Activated naive CD8-positive, alpha-beta T cell treated with anti-CD3 and anti-CD28 coated beads, Interleukin-2, amount 10 ng/mL, durations not matched to agents 7 days and 5 days (primary cell): ENCODE results near the gene KIR3DL1. TPM values are rescaled to one million over a fixed set of nuclear protein-coding genes. Genes with fewer than 3 reads are reported as not detected.

Source experiments
- total RNA-seq, 2 experiments: library from RNA; stranded (reverse); gene quantifications; one replicate each; pipeline ENCODE4 v1.2.3, GENCODE V29; 2021

Gene KIR3DL1
- total RNA-seq, 2 experiments from 2014 or later: 0.23 TPM; not detected in 1

Other genes with a start within 250 kb of the KIR3DL1 start
- gene LILRA2, start 242.7 kb upstream of the KIR3DL1 start, total RNA-seq: under 1 TPM in 1 of 2 experiments, not detected in 1; 0.65 TPM
- gene LILRA1, start 222.8 kb upstream of the KIR3DL1 start, total RNA-seq: not detected
- gene LILRB1, start 186.0 kb upstream of the KIR3DL1 start, total RNA-seq: 1 to 10 TPM; 1.8 to 2.3 TPM
- gene LILRB4, start 153.5 kb upstream of the KIR3DL1 start, total RNA-seq: 1 to 10 TPM; 1.7 to 2.5 TPM
- gene KIR3DL3, start 92.0 kb upstream of the KIR3DL1 start, total RNA-seq: not detected
- gene KIR2DL3, start 78.0 kb upstream of the KIR3DL1 start, total RNA-seq: under 1 TPM in 1 of 2 experiments, not detected in 1; 0.20 TPM
- not detected for gene KIR2DL1, start 46.7 kb upstream of the KIR3DL1 start, total RNA-seq
- gene KIR2DL4, start 12.9 kb upstream of the KIR3DL1 start, total RNA-seq: not detected
- gene KIR2DS4, start 16.2 kb downstream of the KIR3DL1 start, total RNA-seq: under 1 TPM in 1 of 2 experiments, not detected in 1; 0.17 TPM
- gene KIR3DL2, start 34.0 kb downstream of the KIR3DL1 start, total RNA-seq: under 1 TPM; 0.23 to 0.36 TPM
- gene FCAR, start 57.8 kb downstream of the KIR3DL1 start, total RNA-seq: under 1 TPM in 1 of 2 experiments, not detected in 1; 0.19 TPM
- gene NCR1, start 89.7 kb downstream of the KIR3DL1 start, total RNA-seq: under 1 TPM; 0.34 to 0.50 TPM
- not detected for gene NLRP7, start 131.1 kb downstream of the KIR3DL1 start, total RNA-seq
- gene NLRP2, start 149.9 kb downstream of the KIR3DL1 start, total RNA-seq: 10 to 100 TPM; 39.3 to 47.7 TPM
- gene GP6, start 221.8 kb downstream of the KIR3DL1 start, total RNA-seq: under 1 TPM in 1 of 2 experiments, not detected in 1; 0.25 TPM
- gene RDH13, start 246.7 kb downstream of the KIR3DL1 start, total RNA-seq: 10 to 100 TPM; 25.9 to 28.6 TPM